ENCODE data around the gene ADAM19.

DNA sequence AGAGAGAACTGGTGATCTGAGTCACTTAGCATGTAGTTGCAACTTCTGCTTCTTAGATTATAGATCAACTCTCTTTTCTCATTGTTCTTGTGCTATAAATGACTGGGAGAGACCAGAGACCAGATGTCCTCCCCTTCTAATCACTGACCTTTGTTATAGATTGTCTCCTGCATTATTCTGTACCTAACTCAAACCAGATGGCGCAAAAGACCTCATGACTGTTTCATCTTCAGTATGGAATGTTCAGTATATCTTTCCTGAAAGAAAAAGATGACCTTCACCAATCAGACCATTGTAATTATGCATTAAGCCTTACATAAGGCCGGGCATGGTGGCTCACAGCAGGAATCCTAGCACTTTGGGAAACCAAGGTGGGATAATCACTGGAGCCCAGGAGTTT, 30.5 kb upstream of the ADAM19 start:
- TF ChIP-seq, protein P1, sequence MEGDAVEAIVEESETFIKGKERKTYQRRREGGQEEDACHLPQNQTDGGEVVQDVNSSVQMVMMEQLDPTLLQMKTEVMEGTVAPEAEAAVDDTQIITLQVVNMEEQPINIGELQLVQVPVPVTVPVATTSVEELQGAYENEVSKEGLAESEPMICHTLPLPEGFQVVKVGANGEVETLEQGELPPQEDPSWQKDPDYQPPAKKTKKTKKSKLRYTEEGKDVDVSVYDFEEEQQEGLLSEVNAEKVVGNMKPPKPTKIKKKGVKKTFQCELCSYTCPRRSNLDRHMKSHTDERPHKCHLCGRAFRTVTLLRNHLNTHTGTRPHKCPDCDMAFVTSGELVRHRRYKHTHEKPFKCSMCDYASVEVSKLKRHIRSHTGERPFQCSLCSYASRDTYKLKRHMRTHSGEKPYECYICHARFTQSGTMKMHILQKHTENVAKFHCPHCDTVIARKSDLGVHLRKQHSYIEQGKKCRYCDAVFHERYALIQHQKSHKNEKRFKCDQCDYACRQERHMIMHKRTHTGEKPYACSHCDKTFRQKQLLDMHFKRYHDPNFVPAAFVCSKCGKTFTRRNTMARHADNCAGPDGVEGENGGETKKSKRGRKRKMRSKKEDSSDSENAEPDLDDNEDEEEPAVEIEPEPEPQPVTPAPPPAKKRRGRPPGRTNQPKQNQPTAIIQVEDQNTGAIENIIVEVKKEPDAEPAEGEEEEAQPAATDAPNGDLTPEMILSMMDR (IDR thresholded peaks at IDR 0.05; ENCODE audit: borderline replicate concordance, extremely low read depth, low read length, poor library complexity, severe bottlenecking), result no peak
- TF ChIP-seq EZH2 (IDR thresholded peaks at IDR 0.05; ENCODE audit: borderline replicate concordance, low read depth, low read length, severe bottlenecking), result no peak

All from DND-41 (cell line).